Neural progenitor cell (in vitro differentiated cells): ENCODE data around the gene SUMF2.

Experiments used
- CTCF ChIP-seq: fragments of 200-600 bp; sonication (generic); IDR thresholded peaks from 2 replicates; pipeline ENCODE4 v1.5.1; 2017; ENCODE audit warnings: antibody characterized with exemption, mild to moderate bottlenecking
- EZH2 ChIP-seq: fragments of 200-600 bp; sonication (generic); IDR thresholded peaks from 2 replicates; pipeline ENCODE4 v1.6.1; 2017; ENCODE audit warnings: antibody characterized with exemption, mild to moderate bottlenecking, moderate library complexity

GRCh38 chr7:56026538-56026937 lies 37.5 kb upstream of the SUMF2 start:
- TF ChIP-seq CTCF (no peak), EZH2 (no peak)
